Keratinocyte (primary cell): ENCODE results near the gene ZNF454. TPM values are rescaled to one million over a fixed set of nuclear protein-coding genes. Genes with fewer than 3 reads are reported as not detected.

Experiments used
- DNase-seq: peaks from one replicate; pipeline ENCODE4 v3.0.0-alpha.2; 2011; ENCODE audit warnings: low read depth, missing footprints, low spot score
- FAIRE-seq: peaks from 2 replicates; lab custom pipeline; 2011; peaks lifted over from hg19 to GRCh38; lab: Jason Lieb, UNC
- H2AFZ ChIP-seq: 2 replicates; pipeline ENCODE4 v1.6.0; 2012; ENCODE audit warnings: low read length, control low read depth, inconsistent platforms; ENCODE audit not compliant: control insufficient read depth
- H3K27ac ChIP-seq: 2 replicates; pipeline ENCODE4 v1.5.1; 2011; ENCODE audit warnings: low read length; ENCODE audit not compliant: control insufficient read depth, insufficient read depth
- H3K27me3 ChIP-seq: 3 replicates; pipeline ENCODE4 v1.6.0; 2011; ENCODE audit warnings: low read length; ENCODE audit not compliant: control insufficient read depth, insufficient read depth; ENCODE audit errors: extremely low read depth
- H3K36me3 ChIP-seq, 2 experiments: 2 replicates in 1 of 2; 3 replicates in 1 of 2; pipeline ENCODE4 v1.5.1; 2011; ENCODE audit warnings: low read length in 2 of 2, mild to moderate bottlenecking in 1 of 2; ENCODE audit not compliant: control insufficient read depth in 2 of 2, insufficient read depth in 2 of 2; ENCODE audit errors: extremely low read depth in 1 of 2
- H3K4me1 ChIP-seq: 3 replicates; pipeline ENCODE4 v1.5.1; 2011; ENCODE audit warnings: low read length; ENCODE audit not compliant: control insufficient read depth, insufficient read depth; ENCODE audit errors: extremely low read depth
- H3K4me2 ChIP-seq: 3 replicates; pipeline ENCODE4 v1.6.0; 2011; ENCODE audit warnings: low read depth, low read length; ENCODE audit not compliant: control insufficient read depth, insufficient read depth; ENCODE audit errors: extremely low read depth
- H3K4me3 ChIP-seq, 3 experiments: fragments of 200-600 bp in 1 of 3; sonication (generic) in 1 of 3; 2 replicates in 2 of 3; 3 replicates in 1 of 3; pipeline ENCODE4 v1.5.1; 2011 to 2016; ENCODE audit warnings: low read length in 3 of 3, mild to moderate bottlenecking in 3 of 3, control low read depth in 2 of 3, inconsistent platforms in 1 of 3, low read depth in 1 of 3, mixed read lengths in 1 of 3, mixed run types in 1 of 3, moderate library complexity in 1 of 3; ENCODE audit not compliant: control insufficient read depth in 2 of 3, insufficient read depth in 2 of 3; ENCODE audit errors: extremely low read depth in 1 of 3
- H3K79me2 ChIP-seq: 2 replicates; pipeline ENCODE4 v1.6.0; 2012; ENCODE audit warnings: low read length; ENCODE audit not compliant: control insufficient read depth, insufficient read depth
- H3K9ac ChIP-seq: 3 replicates; pipeline ENCODE4 v1.6.0; 2011; ENCODE audit warnings: low read length; ENCODE audit not compliant: control insufficient read depth, insufficient read depth; ENCODE audit errors: extremely low read depth
- H3K9me1 ChIP-seq: 3 replicates; pipeline ENCODE4 v1.6.0; 2011; ENCODE audit warnings: low read length; ENCODE audit not compliant: control insufficient read depth, insufficient read depth; ENCODE audit errors: extremely low read depth
- H3K9me3 ChIP-seq: 2 replicates; pipeline ENCODE4 v1.5.1; 2012; ENCODE audit warnings: low read depth, low read length; ENCODE audit not compliant: control insufficient read depth
- H4K20me1 ChIP-seq: 3 replicates; pipeline ENCODE4 v1.6.0; 2011; ENCODE audit warnings: low read length; ENCODE audit not compliant: control insufficient read depth, insufficient read depth; ENCODE audit errors: extremely low read depth
- CTCF ChIP-seq, 3 experiments: IDR thresholded peaks in 1 of 3; conservative IDR thresholded peaks in 1 of 3; optimal IDR thresholded peaks in 1 of 3; 2 replicates in 2 of 3; 3 replicates in 1 of 3; pipeline versions ENCODE3 to v1.5.1; 2011; ENCODE audit warnings: low read length in 3 of 3, mild to moderate bottlenecking in 3 of 3, moderate library complexity in 2 of 3, control low read depth in 1 of 3, inconsistent platforms in 1 of 3; ENCODE audit not compliant: insufficient read depth in 2 of 3; ENCODE audit errors: extremely low read depth in 1 of 3
- EZH2 ChIP-seq: IDR thresholded peaks from one replicate; pipeline ENCODE4 v1.6.1; 2012; ENCODE audit warnings: inconsistent platforms, mild to moderate bottlenecking, low read length, moderate library complexity
- dilution Hi-C: fragments of 300-500 bp; cut with MboI; formaldehyde crosslinking; loops from one replicate; pipeline ENCODE4 v1.7.0; 2020; ENCODE audit warnings: low sequenced_read_pairs; ENCODE audit not compliant: extremely low pct_ligation_motif_present
- polyA plus RNA-seq, 5 experiments: library from polyadenylated mRNA; depleted of rRNA in 3 of 5; stranded (reverse) in 3 of 5; stranded (forward) in 1 of 5; unstranded in 1 of 5; fragments of >200 nt; gene quantifications; 1 replicate in 1 of 5; 2 replicates in 3 of 5; 3 replicates in 1 of 5; pipeline versions ENCODE4 v1.2.1 to v1.2.3, GENCODE V29; 2011 to 2012; ENCODE audit warnings: missing spikeins in 2 of 5, low read depth in 1 of 5, low replicate concordance in 1 of 5

Gene ZNF454
- polyA plus RNA-seq, 1 donor (not counting 4 experiments of a cell fraction or from before 2014, with no cell fraction given): 0.08 TPM

- dilution Hi-C loops: no loop called here
Measured at GRCh38 chr5:178997191-178997590, 56.2 kb downstream of the ZNF454 start.

GRCh38 chr5:178998441-178998840 lies 57.4 kb downstream of the ZNF454 start:
- H3K27me3 ChIP-seq: peaks cover 14% of the 10 kb centered on the region
- H4K20me1 ChIP-seq: no peaks in the 10 kb centered on the region
- no peaks in the 10 kb centered on the region for H3K79me2 ChIP-seq
- no peak overlapping the region for H3K27ac ChIP-seq
- H3K4me3 ChIP-seq: no peak overlapping the region
- H3K9me3 ChIP-seq: peaks cover 4% of the 10 kb centered on the region
- H3K4me1 ChIP-seq: no peaks in the 10 kb centered on the region
- no peak overlapping the region for H2AFZ ChIP-seq
- FAIRE-seq: no peak
- H3K9ac ChIP-seq: no peak overlapping the region
- no peak for DNase-seq
- no peaks in the 10 kb centered on the region for H3K9me1 ChIP-seq
- no peaks in the 10 kb centered on the region for H3K36me3 ChIP-seq
- dilution Hi-C loops: no loop called here
- TF ChIP-seq EZH2 (no peak), CTCF (optimal IDR thresholded peaks at IDR 0.05 in 1 of 3, IDR thresholded peaks at IDR 0.05 in 1 of 3, conservative IDR thresholded peaks at IDR 0.05 in 1 of 3; ENCODE audit: extremely low read depth in 1 of 3, insufficient read depth in 2 of 3, low read length in 3 of 3) (no peak)
- no peak overlapping the region for H3K4me2 ChIP-seq

More at GRCh38 chr5:178997191-178997590, 56.2 kb downstream of the ZNF454 start:
- Histone ChIP-seq H3K4me2 (no peak overlapping the region), H3K9me1 (no peaks in the 10 kb centered on the region), H3K27me3 (peaks cover 14% of the 10 kb centered on the region), H3K27ac (no peak overlapping the region), H3K36me3 (no peaks in the 10 kb centered on the region), H2AFZ (no peak overlapping the region), H3K79me2 (no peaks in the 10 kb centered on the region), H4K20me1 (no peaks in the 10 kb centered on the region), H3K9me3 (peaks cover 4% of the 10 kb centered on the region), H3K4me3 (no peak overlapping the region), H3K9ac (no peak overlapping the region), H3K4me1 (no peaks in the 10 kb centered on the region)
- DNase-seq (no peak), FAIRE-seq (no peak)
- no peak for TF ChIP-seq EZH2
- TF ChIP-seq CTCF (optimal IDR thresholded peaks at IDR 0.05 in 1 of 3, IDR thresholded peaks at IDR 0.05 in 1 of 3, conservative IDR thresholded peaks at IDR 0.05 in 1 of 3; ENCODE audit: extremely low read depth in 1 of 3, insufficient read depth in 2 of 3, low read length in 3 of 3): no peak
